Activated T-helper 17 cell treated with anti-CD3 and anti-CD28 coated beads, Interleukin-2, amount 50 U/mL, for 72 hours (primary cell): ENCODE data around the gene TOP1. TPM values are rescaled to one million over a fixed set of nuclear protein-coding genes. Genes with fewer than 3 reads are reported as not detected.

Source experiments
- ATAC-seq: fragments of 150-1000 bp; cut with Tn5 transposase; replicated peaks from 2 replicates; pipeline ENCODE4 v1.10.0; 2021; ENCODE audit warnings: mild to moderate bottlenecking, moderate library complexity
- H3K27ac Mint-ChIP-seq: one replicate; pipeline ENCODE4 v1.8.0; 2022; ENCODE audit warnings: mixed read lengths
- H3K27me3 Mint-ChIP-seq: one replicate; pipeline ENCODE4 v1.8.0; 2022; ENCODE audit warnings: mixed read lengths
- H3K36me3 Mint-ChIP-seq: one replicate; pipeline ENCODE4 v1.8.0; 2022; ENCODE audit warnings: low read depth, mild to moderate bottlenecking, mixed read lengths
- H3K4me1 Mint-ChIP-seq: one replicate; pipeline ENCODE4 v1.8.0; 2022; ENCODE audit warnings: mixed read lengths
- H3K4me3 Mint-ChIP-seq: one replicate; pipeline ENCODE4 v1.8.0; 2022; ENCODE audit warnings: mild to moderate bottlenecking, mixed read lengths
- H3K9me3 Mint-ChIP-seq: one replicate; pipeline ENCODE4 v1.8.0; 2022; ENCODE audit warnings: mixed read lengths
- total RNA-seq, 2 donors: library from RNA; stranded (reverse); gene quantifications; one replicate each; pipeline ENCODE4 v1.2.3, GENCODE V29; 2022

The TOP1 gene
- total RNA-seq, 2 donors from 2014 or later = 62.4 to 82.8 TPM

DNA sequence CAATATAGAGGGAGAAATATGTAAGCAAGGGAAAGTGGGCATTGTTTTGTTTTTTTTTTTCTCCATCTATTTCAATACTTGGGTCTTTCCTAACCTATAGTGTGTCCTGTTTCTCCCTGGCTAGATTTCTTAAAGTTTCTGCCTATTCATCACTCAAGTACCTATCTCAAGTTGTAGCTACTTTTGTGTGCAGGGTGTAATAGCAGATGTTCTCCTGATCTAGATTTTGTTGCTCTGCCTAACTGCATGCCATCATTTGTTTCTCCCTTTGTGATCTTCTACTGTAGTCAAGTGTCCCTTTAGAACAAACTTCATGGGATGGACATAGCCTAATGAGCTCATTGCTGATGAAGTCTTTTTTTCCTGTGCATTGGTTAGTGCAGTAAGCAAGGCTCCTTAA, 45.8 kb downstream of the TOP1 start:
- Mint-ChIP-seq H3K36me3 (peaks cover 70% of the 10 kb centered on the region), H3K4me1 (peaks cover 60% of the 10 kb centered on the region), H3K27me3 (no peaks in the 10 kb centered on the region), H3K27ac (no peak overlapping the region), H3K9me3 (no peaks in the 10 kb centered on the region), H3K4me3 (no peak overlapping the region)
- ATAC-seq = no peak

DNA sequence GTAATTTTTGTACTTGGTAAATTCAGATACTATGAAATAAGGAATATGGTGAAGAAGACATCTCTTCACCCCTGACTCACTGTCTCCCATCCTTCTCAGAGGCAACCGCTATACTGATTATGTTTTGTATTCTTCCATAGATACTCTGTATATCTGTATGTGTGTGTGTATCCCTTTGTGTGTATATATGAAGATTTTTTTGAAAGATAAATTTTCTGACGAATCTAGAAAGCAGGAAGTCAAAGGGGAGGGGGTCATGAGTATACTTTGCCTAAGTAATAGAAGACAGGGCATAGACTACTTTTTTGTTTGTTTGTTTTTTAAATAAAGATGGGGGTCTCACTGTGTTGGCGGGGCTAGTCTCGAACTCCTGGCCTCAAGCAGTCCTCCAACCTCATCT, 48.2 kb downstream of the TOP1 start:
- H3K4me3 Mint-ChIP-seq = peak overlapping the region; percentile 10
- peak; percentile 30 for ATAC-seq
- H3K4me1 Mint-ChIP-seq = peaks cover 56% of the 10 kb centered on the region
- no peaks in the 10 kb centered on the region for H3K9me3 Mint-ChIP-seq
- H3K36me3 Mint-ChIP-seq = peaks cover 80% of the 10 kb centered on the region
- H3K27me3 Mint-ChIP-seq = no peaks in the 10 kb centered on the region
- peak overlapping the region; percentile 79 for H3K27ac Mint-ChIP-seq

DNA sequence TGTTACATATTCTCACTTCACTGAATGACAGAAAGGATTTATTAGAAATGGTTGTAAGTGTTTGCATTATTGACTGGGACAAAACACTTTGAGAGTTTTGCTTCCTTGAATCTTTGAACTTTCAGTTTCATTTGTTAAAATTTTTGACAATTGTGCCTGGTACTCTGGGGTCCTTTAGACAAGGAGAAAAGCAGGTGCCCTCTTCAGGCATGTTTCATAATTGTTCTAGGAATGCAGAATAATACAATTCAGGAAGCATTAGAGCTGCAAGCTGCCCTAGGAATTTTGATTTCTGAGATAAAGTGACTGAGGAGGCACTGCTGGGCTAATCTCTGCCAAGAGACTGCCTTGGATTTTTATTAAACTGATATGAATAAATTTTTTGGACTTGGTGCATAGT, 49.7 kb downstream of the TOP1 start:
- Mint-ChIP-seq H3K27me3 (no peaks in the 10 kb centered on the region), H3K4me3 (peak overlapping the region; percentile 16), H3K36me3 (peaks cover 89% of the 10 kb centered on the region), H3K4me1 (peaks cover 44% of the 10 kb centered on the region), H3K27ac (peak overlapping the region; percentile 79), H3K9me3 (no peaks in the 10 kb centered on the region)
- ATAC-seq = no peak

DNA sequence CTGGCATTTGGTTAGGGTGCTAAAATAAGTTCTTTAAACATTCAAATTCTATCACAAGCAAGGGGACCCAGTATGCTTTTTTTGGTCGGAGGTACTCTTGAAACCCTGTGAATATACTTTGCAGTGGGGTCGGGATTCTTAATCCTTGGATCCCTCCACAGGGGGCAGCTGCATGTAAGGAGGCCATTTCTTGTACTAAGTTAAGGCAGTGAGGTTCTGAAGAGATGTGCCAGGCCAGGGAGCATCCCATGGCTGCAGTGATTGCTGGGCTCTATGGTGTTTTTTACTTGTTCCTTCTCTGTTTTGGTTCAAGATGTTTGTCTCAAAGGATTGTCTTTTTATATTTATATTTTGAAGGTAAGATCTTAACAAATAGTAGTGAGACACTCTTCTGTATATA, 50.4 kb downstream of the TOP1 start:
- Mint-ChIP-seq H3K27ac (peak overlapping the region; percentile 79), H3K36me3 (peaks cover 95% of the 10 kb centered on the region), H3K9me3 (no peaks in the 10 kb centered on the region), H3K4me1 (peaks cover 43% of the 10 kb centered on the region), H3K4me3 (no peak overlapping the region), H3K27me3 (no peaks in the 10 kb centered on the region)
- ATAC-seq = no peak

DNA sequence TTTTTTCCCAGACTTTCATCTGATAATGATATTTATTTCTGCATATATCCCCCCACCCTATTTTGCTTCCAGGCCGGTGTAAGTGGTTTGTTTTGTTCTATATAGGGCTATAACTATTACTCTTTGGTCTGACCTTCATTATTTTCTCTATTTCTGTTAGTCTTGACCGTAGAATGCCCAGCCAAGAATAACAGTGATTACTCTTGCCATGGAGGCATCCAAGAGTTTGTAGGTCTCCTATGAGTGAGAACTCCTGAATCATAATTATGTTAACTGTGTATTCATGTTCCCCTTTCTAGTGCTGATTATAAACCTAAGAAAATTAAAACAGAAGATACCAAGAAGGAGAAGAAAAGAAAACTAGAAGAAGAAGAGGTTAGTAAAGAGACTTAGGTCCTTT, 52.2 kb downstream of the TOP1 start:
- H3K4me1 Mint-ChIP-seq = peaks cover 44% of the 10 kb centered on the region

DNA sequence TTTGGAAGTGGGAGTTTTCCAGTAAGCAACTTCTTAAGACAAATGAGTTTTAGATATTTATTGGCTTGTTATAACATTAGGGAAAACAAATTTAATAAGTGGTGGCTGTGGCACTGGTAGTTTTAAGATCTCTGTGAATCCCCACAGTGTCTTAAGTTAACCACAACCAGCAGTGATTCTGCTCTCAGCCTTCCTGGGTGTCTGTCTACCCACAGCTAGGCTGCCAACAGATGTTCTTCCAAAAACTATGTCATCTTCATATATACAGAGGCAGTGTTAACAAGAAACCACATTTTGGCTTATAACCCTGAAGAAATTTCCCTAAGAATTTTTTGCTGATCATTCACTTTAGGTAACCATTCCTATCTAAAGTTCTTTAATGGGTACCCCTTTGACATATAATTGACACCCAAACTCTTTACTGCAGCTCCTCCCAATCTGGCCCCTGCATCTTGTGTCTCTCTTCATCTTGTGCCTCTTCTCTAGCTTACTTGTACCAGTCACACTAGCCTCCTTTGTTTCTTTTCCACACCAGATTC, 52.7 kb downstream of the TOP1 start:
- H3K27ac Mint-ChIP-seq = peak overlapping the region; percentile 41
- H3K27me3 Mint-ChIP-seq = no peaks in the 10 kb centered on the region
- H3K36me3 Mint-ChIP-seq = peaks cover 99% of the 10 kb centered on the region
- H3K4me1 Mint-ChIP-seq = peaks cover 41% of the 10 kb centered on the region
- no peak overlapping the region for H3K4me3 Mint-ChIP-seq
- ATAC-seq = peak; percentile 48
- H3K9me3 Mint-ChIP-seq = no peaks in the 10 kb centered on the region

More for the DNA sequence above, 52.2 kb downstream of the TOP1 start:
- Mint-ChIP-seq H3K27ac (peak overlapping the region; percentile 41), H3K4me3 (no peak overlapping the region), H3K27me3 (no peaks in the 10 kb centered on the region), H3K9me3 (no peaks in the 10 kb centered on the region), H3K36me3 (peaks cover 99% of the 10 kb centered on the region)
- no peak for ATAC-seq

DNA sequence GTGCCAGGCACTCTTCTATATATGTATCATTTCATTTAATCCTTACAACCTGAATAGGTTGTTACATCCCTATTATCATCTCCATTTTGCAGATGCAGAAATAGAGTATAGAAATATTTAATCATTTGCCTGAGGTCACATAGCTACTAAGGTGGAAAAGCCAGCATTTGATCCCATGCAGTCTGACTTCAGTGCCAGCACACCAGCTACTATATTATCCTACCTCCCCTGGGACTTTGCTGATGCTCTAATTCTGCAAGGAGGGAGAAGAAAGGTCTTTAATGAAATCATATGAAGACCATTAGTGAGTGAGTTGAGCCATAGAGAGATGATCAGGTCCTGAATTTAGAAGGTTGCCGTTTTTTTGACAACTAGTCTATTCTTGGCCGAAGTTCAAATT, 53.7 kb downstream of the TOP1 start:
- Mint-ChIP-seq H3K4me1 (peaks cover 39% of the 10 kb centered on the region), H3K27ac (peak overlapping the region; percentile 41), H3K4me3 (no peak overlapping the region), H3K27me3 (no peaks in the 10 kb centered on the region), H3K9me3 (no peaks in the 10 kb centered on the region), H3K36me3 (peaks cover 99% of the 10 kb centered on the region)
- no peak for ATAC-seq

DNA sequence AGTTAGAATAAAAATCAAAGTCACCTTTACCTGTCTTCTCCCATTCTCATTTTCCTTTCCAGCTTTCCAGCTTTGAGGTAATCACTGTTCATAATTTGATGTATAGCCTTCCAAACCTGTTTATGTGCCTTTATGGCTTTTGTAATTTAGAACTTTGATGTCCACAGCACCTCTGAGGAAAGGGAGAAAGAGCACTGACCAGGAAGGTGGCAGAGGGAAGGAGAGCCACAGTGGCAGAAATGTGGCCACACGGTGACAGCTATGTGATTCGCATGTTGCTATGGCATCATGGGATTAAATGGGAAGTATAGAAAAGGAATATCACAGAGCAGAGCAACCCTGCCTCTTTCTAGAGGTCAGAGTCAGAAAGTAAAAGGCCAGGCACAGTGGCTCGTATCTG, 57.0 kb downstream of the TOP1 start:
- Mint-ChIP-seq H3K27ac (no peak overlapping the region), H3K36me3 (peaks cover 98% of the 10 kb centered on the region)

DNA sequence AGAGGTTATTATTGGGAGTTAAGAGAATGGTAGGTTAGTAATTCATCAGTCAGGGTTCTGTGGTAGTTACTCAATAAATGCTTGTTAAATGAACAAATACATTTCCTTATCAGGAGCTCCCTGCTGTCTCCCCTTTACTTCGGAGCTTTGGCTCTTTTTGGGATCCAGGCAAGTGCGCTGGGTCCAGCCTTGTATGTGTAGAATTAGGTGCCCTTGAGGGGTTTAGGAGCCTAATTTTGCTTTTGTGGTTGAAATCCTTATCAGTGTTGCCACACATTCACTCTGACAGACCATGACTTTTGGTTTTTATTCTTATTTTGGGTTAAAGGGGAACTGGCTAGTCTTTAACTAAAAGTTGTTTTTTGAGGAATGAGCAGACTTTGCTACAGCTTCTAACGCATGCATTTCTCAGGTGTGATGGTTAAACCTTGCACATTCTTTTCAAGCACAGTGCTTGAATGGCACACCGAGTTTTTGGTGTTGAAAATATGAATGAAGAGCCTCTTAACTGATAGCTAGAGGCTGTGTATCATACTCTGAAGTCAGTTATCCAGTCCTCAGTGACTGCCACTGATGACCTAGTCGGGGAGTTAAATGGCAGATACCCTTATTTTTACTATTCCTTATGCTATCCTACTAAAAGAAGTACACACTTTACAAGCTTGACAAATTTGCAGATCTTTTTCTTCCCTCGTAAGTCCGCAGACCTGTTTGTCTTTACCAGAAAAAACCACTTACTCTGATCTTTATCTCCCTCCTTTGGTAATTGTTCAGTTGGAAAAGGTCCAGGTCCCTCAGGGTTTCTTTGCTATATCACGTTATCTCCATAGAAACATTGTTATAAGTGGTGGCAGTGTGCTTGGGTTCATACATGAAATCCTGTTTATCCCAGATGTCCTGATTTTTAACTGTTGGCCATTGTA, 58.0 kb downstream of the TOP1 start:
- H3K27me3 Mint-ChIP-seq = no peaks in the 10 kb centered on the region
- peaks cover 18% of the 10 kb centered on the region for H3K4me1 Mint-ChIP-seq
- H3K27ac Mint-ChIP-seq = peak overlapping the region; percentile 68
- no peak for ATAC-seq
- H3K36me3 Mint-ChIP-seq = peaks cover 98% of the 10 kb centered on the region
- no peaks in the 10 kb centered on the region for H3K9me3 Mint-ChIP-seq
- H3K4me3 Mint-ChIP-seq = no peak overlapping the region

More for the DNA sequence above, 57.0 kb downstream of the TOP1 start:
- H3K4me3 Mint-ChIP-seq = no peak overlapping the region
- H3K4me1 Mint-ChIP-seq = peaks cover 26% of the 10 kb centered on the region
- no peak for ATAC-seq
- no peaks in the 10 kb centered on the region for H3K27me3 Mint-ChIP-seq
- no peaks in the 10 kb centered on the region for H3K9me3 Mint-ChIP-seq

DNA sequence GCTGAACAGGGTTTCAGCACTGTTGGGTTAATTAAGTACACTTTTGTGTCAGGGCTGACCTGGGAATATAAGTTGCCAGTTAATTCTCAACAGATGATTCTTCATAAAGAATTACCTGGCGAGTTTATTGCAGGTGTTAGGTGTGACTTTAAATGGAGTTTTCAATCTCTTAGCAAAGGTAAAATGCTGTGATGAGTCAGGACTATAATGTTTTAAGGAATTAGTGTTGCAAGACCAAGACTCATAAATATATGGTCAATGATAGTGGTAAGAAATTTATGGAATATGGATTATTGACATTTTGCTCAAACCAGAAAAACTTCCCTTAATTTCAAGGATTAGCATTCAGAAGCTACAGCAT, 58.7 kb downstream of the TOP1 start:
- peaks cover 98% of the 10 kb centered on the region for H3K36me3 Mint-ChIP-seq

DNA sequence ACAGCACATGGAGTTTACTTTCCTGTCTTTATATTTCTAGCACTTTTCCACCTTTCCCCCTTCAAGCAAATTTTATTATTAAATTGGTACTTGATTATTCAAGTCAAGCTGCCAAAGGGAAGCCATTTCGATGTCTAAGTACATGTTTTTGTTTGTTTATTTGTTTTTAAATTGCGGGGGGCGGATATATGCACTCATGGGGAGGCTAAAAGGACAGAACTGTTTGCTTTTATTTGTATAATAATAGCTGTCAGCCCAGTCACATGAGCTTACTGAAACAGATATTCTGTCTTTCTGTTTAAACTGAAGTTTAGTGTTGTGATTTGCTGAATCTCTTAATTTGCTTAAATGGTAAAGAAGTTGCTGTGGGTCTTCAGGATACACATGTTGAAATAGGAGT, 59.2 kb downstream of the TOP1 start:
- no peak for ATAC-seq
- Mint-ChIP-seq H3K4me3 (no peak overlapping the region), H3K27ac (no peak overlapping the region), H3K9me3 (no peaks in the 10 kb centered on the region), H3K27me3 (no peaks in the 10 kb centered on the region), H3K36me3 (peaks cover 98% of the 10 kb centered on the region), H3K4me1 (peaks cover 20% of the 10 kb centered on the region)

More for the DNA sequence above, 58.7 kb downstream of the TOP1 start:
- Mint-ChIP-seq H3K27ac (peak overlapping the region; percentile 68), H3K27me3 (no peaks in the 10 kb centered on the region), H3K4me3 (no peak overlapping the region), H3K4me1 (peaks cover 20% of the 10 kb centered on the region), H3K9me3 (no peaks in the 10 kb centered on the region)
- no peak for ATAC-seq

DNA sequence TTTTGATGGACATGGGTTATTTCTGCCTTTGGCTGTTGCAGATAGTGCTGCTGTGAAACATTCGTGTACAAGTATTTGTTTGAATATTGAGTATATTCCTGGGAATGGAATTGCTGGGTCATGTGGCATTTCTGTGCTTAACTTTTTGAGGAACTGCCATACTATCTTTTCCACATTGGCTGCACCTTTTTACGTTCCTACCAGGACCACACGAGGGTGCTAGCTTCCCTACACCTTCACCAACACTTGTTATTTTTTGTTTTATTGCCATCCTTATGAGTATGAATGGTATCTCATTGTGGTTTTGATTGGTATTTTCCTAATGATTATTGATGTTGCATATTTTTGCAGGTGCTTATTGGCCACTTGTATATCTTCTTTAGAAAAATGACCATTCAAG, 60.9 kb downstream of the TOP1 start:
- Mint-ChIP-seq H3K27me3 (no peaks in the 10 kb centered on the region), H3K9me3 (no peaks in the 10 kb centered on the region), H3K27ac (no peak overlapping the region), H3K36me3 (peaks cover 96% of the 10 kb centered on the region), H3K4me3 (no peak overlapping the region), H3K4me1 (peaks cover 22% of the 10 kb centered on the region)
- ATAC-seq = no peak

DNA sequence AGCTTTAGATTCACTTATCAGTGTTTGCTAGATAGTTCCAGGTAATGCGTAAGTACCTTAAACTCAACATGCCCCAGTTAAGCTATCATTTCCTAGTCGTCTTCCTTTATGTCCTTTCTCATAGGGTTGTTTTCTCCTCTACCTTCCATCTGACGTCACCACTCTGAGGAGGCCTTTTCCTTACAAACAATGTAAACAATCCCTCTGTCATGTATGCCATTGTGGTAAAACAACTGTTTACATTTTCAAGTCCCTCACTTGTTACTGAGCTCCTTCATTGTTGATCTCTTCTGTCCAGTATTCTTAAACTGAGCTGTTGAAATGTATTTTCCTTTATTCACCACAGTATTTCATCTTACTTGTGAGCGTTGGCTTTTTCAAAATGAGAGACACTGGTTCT, 63.3 kb downstream of the TOP1 start:
- no peak overlapping the region for H3K4me3 Mint-ChIP-seq
- H3K27me3 Mint-ChIP-seq = no peaks in the 10 kb centered on the region
- peaks cover 95% of the 10 kb centered on the region for H3K36me3 Mint-ChIP-seq
- peaks cover 9% of the 10 kb centered on the region for H3K4me1 Mint-ChIP-seq
- ATAC-seq = no peak
- no peaks in the 10 kb centered on the region for H3K9me3 Mint-ChIP-seq
- peak overlapping the region; percentile 83 for H3K27ac Mint-ChIP-seq

DNA sequence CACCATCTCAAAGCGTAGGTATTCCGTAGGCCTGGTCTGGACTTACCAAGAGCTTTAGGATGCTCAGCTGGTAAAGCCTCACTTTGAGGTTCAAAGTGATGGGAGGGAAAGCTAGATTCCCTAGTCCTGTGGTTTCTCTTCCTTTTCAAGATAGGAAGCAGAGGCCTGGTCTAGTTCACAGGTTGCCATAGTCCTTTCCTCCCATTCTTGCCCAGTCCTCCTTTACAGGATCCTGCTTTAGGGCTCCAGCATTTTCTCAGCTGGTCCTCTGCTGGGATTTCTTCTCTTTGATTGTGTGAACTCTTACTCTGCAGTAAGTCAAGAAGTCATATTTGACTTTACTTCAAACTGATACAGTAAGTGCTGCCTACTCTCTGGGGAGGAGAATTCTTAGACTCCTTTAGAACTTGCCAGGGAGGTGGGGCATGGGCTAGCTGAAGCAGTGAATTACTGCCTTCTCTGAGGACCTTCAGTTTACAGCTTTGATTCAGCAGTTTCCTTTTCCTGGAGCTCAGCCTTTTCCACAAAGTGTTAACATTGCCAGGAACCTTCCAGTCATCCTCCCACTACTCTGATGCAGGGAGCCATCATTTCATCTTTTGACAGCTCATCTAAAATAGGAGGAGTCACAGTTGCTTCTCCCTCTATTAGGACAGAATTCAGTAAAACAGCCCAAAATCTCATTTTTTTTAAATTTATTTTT, 65.9 kb downstream of the TOP1 start:
- ATAC-seq = peak; percentile 90
- no peaks in the 10 kb centered on the region for H3K9me3 Mint-ChIP-seq
- peaks cover 97% of the 10 kb centered on the region for H3K36me3 Mint-ChIP-seq
- H3K27ac Mint-ChIP-seq = peak overlapping the region; percentile 85
- H3K4me3 Mint-ChIP-seq = no peak overlapping the region
- H3K27me3 Mint-ChIP-seq = no peaks in the 10 kb centered on the region
- peaks cover 9% of the 10 kb centered on the region for H3K4me1 Mint-ChIP-seq
